OCI-LY3 (cell line): ENCODE data around the gene NQO2.

Experiments used
- H2AFZ ChIP-seq: fragments of 200-600, 300-600 bp; shearing (Covaris generic); 2 replicates; pipeline ENCODE4 v1.6.0; 2014; ENCODE audit warnings: antibody characterized with exemption, low read depth, low read length
- H3K27ac ChIP-seq: fragments of 200-600, 300-600 bp; sonication (generic); 2 replicates; pipeline ENCODE4 v1.5.1; 2014; ENCODE audit warnings: mild to moderate bottlenecking, low read length, moderate library complexity, mixed read lengths
- H3K27me3 ChIP-seq: fragments of 200-600, 300-600 bp; sonication (generic); 2 replicates; pipeline ENCODE4 v1.6.1; 2014; ENCODE audit warnings: low read depth, low read length, mixed read lengths
- H3K36me3 ChIP-seq: fragments of 200-600, 300-600 bp; sonication (generic); replicated peaks from 2 replicates; pipeline ENCODE3; 2014; ENCODE audit warnings: low read depth, low read length, mixed read lengths
- H3K4me1 ChIP-seq: fragments of 300-600, 200-600 bp; sonication (generic); 2 replicates; pipeline ENCODE4 v1.6.1; 2014; ENCODE audit warnings: low read length, mixed read lengths
- H3K4me2 ChIP-seq: fragments of 200-600, 300-600 bp; sonication (generic); 2 replicates; pipeline ENCODE4 v1.6.1; 2014; ENCODE audit warnings: low read length, mixed read lengths
- H3K4me3 ChIP-seq: fragments of 300-600, 200-600 bp; sonication (generic); 2 replicates; pipeline ENCODE4 v1.5.1; 2014; ENCODE audit warnings: antibody characterized with exemption, mild to moderate bottlenecking, low read length, moderate library complexity
- H3K79me2 ChIP-seq: fragments of 300-600, 200-600 bp; shearing (Covaris generic); 2 replicates; pipeline ENCODE4 v1.6.1; 2014; ENCODE audit warnings: mild to moderate bottlenecking, low read length, mixed read lengths
- H3K9ac ChIP-seq: fragments of 300-600, 200-600 bp; shearing (Covaris generic); 2 replicates; pipeline ENCODE4 v1.6.0; 2014; ENCODE audit warnings: mild to moderate bottlenecking, low read length, moderate library complexity
- H3K9me3 ChIP-seq: fragments of 200-600, 300-600 bp; shearing (Covaris generic); 2 replicates; pipeline ENCODE4 v1.6.1; 2014; ENCODE audit warnings: low read length, mixed read lengths; ENCODE audit not compliant: insufficient read depth
- H4K20me1 ChIP-seq: fragments of 200-600, 300-600 bp; sonication (generic); 2 replicates; pipeline ENCODE4 v1.6.1; 2016; ENCODE audit warnings: low read length, mixed read lengths; ENCODE audit not compliant: insufficient read depth
- CTCF ChIP-seq: fragments of 200-600, 300-600 bp; sonication (generic); IDR thresholded peaks from 2 replicates; pipeline ENCODE4 v1.5.1; 2014; ENCODE audit warnings: antibody characterized with exemption, low read length, low read depth
- EZH2phosphoT487 ChIP-seq: fragments of 200-600 bp; shearing (Covaris generic); IDR thresholded peaks from 2 replicates; pipeline ENCODE4 v1.6.1; 2018; ENCODE audit warnings: antibody characterized with exemption, mixed run types, low read depth

The NQO2 gene

DNA sequence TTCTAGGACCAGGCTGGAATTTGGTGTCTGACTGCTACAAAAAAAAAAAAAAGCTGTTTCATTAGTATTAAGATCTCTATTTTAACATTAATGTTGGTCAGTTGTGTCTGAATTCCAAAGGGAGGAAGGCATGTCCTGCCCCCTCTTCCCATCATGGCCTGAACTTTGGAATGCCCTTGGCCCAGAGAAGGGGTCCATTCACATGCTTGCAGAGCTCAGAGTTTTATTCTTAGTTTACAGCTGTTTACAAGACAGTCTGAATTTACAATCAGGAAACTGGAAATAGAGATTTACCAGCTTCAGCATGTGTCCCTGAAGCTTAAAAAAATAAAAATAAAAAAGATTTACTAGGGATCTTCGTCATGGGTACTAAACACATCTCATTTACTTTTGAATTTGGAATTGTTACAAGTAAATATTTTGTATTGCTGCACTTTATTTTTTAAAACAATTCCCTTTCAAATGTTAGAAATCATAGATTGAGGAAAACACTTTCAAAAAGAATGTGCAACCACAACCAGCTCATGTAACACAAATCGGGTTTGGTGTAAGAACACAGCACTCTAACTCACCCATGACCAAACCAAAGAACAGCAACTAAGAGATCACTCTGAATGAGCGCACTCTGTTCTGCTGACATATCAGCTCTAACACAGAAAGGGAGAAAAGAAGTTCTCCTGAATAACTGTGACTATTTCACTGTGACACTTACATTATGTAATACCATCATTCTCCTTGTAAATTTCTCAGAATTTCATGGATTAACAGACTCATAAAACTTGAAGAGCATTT is 21.7 kb upstream of the NQO2 start:
- Histone ChIP-seq H3K9me3 (no peaks in the 10 kb centered on the region), H3K79me2 (no peaks in the 10 kb centered on the region), H2AFZ (no peak overlapping the region), H3K27me3 (peaks cover 6% of the 10 kb centered on the region; the same call in 1 of the 2 replicates), H3K9ac (no peak overlapping the region), H3K4me3 (no peak overlapping the region), H3K36me3 (no peaks in the 10 kb centered on the region), H3K4me2 (no peak overlapping the region), H4K20me1 (no peaks in the 10 kb centered on the region), H3K27ac (no peak overlapping the region), H3K4me1 (no peaks in the 10 kb centered on the region)
- TF ChIP-seq EZH2phosphoT487 (no peak), CTCF (no peak)

- H3K4me3 ChIP-seq = no peak overlapping the region
- peaks cover 3% of the 10 kb centered on the region; the same call in 1 of the 2 replicates for H3K27me3 ChIP-seq
- no peak overlapping the region for H3K4me2 ChIP-seq
- H3K36me3 ChIP-seq = no peaks in the 10 kb centered on the region
- H3K9me3 ChIP-seq = no peaks in the 10 kb centered on the region
- H2AFZ ChIP-seq = no peak overlapping the region
- no peak overlapping the region for H3K9ac ChIP-seq
- H3K79me2 ChIP-seq = no peaks in the 10 kb centered on the region
- TF ChIP-seq EZH2phosphoT487 (no peak), CTCF (no peak)
- no peaks in the 10 kb centered on the region for H3K4me1 ChIP-seq
- no peak overlapping the region for H3K27ac ChIP-seq
- H4K20me1 ChIP-seq = no peaks in the 10 kb centered on the region
Observed at GRCh38 chr6:2978923-2979322, 20.8 kb upstream of the NQO2 start.

- no peaks in the 10 kb centered on the region for H3K4me1 ChIP-seq
- H4K20me1 ChIP-seq = no peaks in the 10 kb centered on the region
- no peak overlapping the region for H2AFZ ChIP-seq
- no peaks in the 10 kb centered on the region for H3K9me3 ChIP-seq
- no peak for TF ChIP-seq CTCF
- no peaks in the 10 kb centered on the region for H3K79me2 ChIP-seq
- H3K27ac ChIP-seq = no peak overlapping the region
- peaks cover 3% of the 10 kb centered on the region; the same call in 1 of the 2 replicates for H3K27me3 ChIP-seq
- H3K4me3 ChIP-seq = no peak overlapping the region
- H3K9ac ChIP-seq = no peak overlapping the region
- no peak overlapping the region for H3K4me2 ChIP-seq
- H3K36me3 ChIP-seq = no peaks in the 10 kb centered on the region
Observed at GRCh38 chr6:2979819-2980464, 19.8 kb upstream of the NQO2 start.

DNA sequence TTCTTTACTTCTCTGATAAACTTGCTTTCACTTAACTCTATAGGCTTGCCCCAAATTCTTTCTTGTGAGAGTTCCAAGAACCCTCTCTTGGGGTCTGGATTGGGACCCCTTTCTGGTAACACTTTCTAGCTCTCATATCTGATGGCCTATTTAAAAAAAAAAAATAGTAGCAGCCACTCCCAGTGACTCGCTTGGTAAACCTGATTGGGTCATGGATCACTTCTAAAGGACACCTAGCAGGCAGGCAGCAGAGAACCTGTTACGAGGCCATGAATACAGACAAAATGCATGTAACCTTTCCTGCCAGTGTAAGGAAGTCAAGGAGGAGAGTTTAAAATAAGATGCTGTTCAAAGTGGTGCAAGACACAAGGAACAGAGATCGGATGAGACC is 19.2 kb upstream of the NQO2 start:
- TF ChIP-seq CTCF (no peak), EZH2phosphoT487 (no peak)
- Histone ChIP-seq H2AFZ (no peak overlapping the region), H3K4me3 (no peak overlapping the region), H3K9me3 (no peaks in the 10 kb centered on the region), H3K27ac (no peak overlapping the region), H3K4me1 (no peaks in the 10 kb centered on the region), H3K27me3 (peaks cover 3% of the 10 kb centered on the region; the same call in 1 of the 2 replicates), H3K4me2 (no peak overlapping the region), H4K20me1 (no peaks in the 10 kb centered on the region), H3K36me3 (no peaks in the 10 kb centered on the region), H3K9ac (no peak overlapping the region), H3K79me2 (no peaks in the 10 kb centered on the region)
